Measurements from ENCODE around the gene RABAC1.

RABAC1 gene

DNA sequence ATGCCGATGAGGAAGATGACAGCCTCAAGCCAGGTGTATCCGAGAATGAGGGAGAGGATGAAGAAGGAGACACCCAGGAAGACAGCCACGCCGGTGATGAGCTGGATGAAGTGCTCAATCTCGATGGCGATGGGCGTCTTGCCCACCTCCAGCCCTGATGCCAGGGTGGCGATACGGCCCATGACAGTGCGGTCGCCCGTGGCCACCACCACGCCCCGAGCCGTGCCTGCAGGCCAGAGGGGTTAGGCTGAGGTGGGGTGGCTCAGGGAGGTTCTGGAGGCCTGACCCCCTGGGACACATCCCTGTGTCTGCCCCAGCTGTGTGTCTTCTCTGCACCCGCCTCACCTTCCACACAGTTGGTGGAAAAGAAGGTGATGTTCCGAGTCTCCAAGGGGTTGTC lies 25.8 kb upstream of the RABAC1 start:
- no peak for DNase-seq (ENCODE audit: low spot score)
- TF ChIP-seq, protein P1, sequence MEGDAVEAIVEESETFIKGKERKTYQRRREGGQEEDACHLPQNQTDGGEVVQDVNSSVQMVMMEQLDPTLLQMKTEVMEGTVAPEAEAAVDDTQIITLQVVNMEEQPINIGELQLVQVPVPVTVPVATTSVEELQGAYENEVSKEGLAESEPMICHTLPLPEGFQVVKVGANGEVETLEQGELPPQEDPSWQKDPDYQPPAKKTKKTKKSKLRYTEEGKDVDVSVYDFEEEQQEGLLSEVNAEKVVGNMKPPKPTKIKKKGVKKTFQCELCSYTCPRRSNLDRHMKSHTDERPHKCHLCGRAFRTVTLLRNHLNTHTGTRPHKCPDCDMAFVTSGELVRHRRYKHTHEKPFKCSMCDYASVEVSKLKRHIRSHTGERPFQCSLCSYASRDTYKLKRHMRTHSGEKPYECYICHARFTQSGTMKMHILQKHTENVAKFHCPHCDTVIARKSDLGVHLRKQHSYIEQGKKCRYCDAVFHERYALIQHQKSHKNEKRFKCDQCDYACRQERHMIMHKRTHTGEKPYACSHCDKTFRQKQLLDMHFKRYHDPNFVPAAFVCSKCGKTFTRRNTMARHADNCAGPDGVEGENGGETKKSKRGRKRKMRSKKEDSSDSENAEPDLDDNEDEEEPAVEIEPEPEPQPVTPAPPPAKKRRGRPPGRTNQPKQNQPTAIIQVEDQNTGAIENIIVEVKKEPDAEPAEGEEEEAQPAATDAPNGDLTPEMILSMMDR (IDR thresholded peaks at IDR 0.05): no peak
- Histone ChIP-seq H3K4me3 (no peak overlapping the region), H3K27ac (no peak overlapping the region)

DNA sequence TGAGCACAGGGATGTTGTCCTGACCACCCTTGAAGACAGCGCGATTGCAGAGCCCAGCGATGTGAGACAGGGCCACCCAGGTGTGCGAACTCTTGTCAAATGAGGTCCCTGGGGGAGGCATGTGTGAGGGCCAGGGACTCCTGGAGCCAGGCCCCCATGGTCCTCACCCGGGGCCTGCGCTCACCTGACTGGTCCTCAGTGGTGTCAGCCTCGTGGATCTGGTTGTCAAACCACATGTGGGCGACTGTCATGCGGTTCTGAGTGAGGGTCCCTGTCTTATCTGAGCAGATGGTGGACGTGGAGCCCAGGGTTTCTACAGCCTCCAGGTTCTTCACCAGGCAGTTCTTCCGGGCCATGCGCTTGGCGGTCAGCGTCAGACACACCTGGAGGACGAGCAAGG lies 22.6 kb upstream of the RABAC1 start:
- no peak overlapping the region for H3K4me3 ChIP-seq
- no peak overlapping the region for H3K27ac ChIP-seq
- DNase-seq (ENCODE audit: low spot score): no peak
- TF ChIP-seq, protein P1 (IDR thresholded peaks at IDR 0.05): no peak

DNA sequence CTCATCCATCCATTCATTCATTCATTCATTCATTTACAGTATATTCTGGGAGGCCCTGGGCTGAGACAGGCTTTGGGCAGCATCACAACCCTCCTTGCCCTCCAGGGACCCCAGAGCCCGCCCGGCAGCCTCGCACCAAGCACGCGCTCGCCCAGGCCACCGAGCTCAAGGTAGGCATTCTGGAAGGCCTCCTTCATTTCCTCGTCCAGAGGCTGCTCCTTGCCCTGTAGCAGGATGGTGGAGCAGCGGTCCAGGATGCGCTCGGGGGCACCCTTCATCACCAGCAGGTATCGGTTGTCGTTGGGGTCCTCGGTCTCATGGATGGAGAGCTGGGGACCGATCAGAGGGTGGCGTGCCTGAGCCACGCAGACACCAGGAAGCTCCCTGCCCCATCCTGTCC lies 19.3 kb upstream of the RABAC1 start:
- TF ChIP-seq, protein P1 (IDR thresholded peaks at IDR 0.05): no peak
- DNase-seq (ENCODE audit: low spot score): no peak
- no peak overlapping the region for H3K4me3 ChIP-seq
- H3K27ac ChIP-seq: no peak overlapping the region

DNA sequence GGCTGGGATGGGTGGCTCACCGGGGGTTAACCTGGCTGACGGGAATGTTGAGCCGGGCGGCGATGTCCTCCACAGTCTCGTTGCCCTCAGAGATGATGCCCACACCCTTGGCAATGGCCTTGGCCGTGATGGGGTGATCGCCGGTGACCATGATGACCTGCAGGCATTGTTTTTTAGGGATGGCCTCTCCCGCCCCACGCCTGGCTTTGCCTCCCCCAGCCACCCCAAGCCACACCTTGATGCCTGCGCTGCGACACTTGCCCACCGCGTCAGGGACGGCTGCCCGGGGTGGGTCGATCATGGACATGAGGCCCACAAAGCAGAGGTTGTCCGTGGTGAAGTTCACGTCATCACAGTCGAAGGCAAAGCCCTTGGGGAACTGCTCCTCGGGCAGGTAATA lies 18.8 kb upstream of the RABAC1 start:
- Histone ChIP-seq H3K4me3 (no peak overlapping the region), H3K27ac (no peak overlapping the region)
- no peak for DNase-seq (ENCODE audit: low spot score)
- TF ChIP-seq, protein P1 (IDR thresholded peaks at IDR 0.05): no peak

DNA sequence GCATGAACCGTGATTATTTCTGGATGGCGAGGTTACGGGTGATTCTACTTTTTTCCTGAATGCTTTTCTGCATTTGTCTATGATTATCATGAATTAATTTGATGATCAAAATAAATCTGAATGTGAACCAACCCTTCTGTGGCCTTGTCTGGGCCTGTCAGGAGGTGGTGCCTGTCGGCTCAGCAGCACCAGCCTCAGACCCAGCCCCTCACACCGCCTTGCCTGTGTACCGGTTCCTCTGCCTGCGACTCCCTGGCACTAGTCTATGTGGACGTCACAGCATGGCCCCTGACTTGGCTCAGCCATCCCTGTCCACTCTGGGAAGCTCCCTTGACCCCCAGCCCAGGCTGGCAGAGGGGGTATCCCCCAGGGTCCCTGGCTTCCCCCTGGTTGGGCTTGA lies 15.5 kb upstream of the RABAC1 start:
- no peak overlapping the region for H3K4me3 ChIP-seq
- H3K27ac ChIP-seq: no peak overlapping the region
- TF ChIP-seq, protein P1 (IDR thresholded peaks at IDR 0.05): no peak
- no peak for DNase-seq (ENCODE audit: low spot score)

DNA sequence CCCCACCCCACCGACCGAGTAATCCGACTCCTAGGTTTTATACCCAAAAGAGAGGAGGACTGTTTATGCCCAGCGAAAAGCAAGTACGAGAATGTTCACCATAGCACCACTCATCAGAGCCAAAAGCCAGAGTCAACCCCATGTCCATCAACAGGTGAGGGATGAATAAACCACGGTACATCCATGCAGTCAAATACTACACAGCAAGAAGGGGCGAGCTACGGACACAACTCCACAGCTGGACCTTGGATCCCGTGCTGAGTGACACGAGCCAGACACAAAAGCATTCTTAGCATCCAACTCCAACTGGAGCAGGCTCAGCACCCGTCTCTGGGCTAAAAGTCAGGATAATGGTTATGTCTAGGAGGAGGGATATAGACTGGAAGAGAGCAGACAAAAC lies 12.2 kb upstream of the RABAC1 start:
- Histone ChIP-seq H3K4me3 (no peak overlapping the region), H3K27ac (no peak overlapping the region)
- DNase-seq (ENCODE audit: low spot score): no peak
- TF ChIP-seq, protein P1 (IDR thresholded peaks at IDR 0.05): no peak

DNA sequence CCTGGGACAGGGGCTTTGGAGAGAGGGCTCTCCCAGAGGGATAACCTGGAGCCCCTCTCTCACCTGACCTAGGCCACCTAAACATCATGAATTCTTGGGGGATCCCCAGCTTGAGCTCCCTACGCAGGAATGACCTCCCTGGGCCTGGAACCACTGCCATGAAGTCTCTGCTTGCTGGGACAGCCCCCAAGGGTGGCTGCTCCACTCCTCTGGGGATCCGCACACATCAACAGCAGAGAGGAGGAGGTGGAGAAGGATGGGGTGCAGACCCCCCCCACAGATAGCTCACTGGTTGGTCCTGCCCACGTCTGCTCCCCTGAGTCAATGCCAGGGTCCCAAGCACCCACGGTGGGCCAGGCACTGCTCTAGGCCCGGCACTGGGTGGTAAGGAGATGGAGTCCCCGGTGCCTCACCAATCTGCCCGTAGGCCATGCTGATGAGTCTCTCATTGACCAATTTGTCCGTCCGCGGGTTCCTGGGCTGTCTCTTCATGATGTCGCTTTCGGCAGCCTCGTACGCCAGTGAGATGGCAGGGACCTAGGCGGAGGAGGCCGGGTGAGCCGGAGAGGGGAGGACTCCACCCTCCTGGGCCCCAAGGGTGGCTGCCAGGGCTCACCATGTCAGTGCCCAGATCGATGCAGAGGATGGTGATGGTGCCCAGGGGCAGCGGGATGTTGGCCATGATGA lies 10.8 kb upstream of the RABAC1 start:
- Histone ChIP-seq H3K4me3 (no peak overlapping the region), H3K27ac (no peak overlapping the region)
- TF ChIP-seq, protein P1 (IDR thresholded peaks at IDR 0.05): no peak
- no peak for DNase-seq (ENCODE audit: low spot score)
